ENCODE data around the gene ABCF2. TPM values are rescaled to one million over a fixed set of nuclear protein-coding genes. Genes with fewer than 3 reads are reported as not detected.

The ABCF2 gene
- total and polyA plus RNA-seq, 4 donors, result 6.3 to 15.6 (median 10.5) TPM

DNA sequence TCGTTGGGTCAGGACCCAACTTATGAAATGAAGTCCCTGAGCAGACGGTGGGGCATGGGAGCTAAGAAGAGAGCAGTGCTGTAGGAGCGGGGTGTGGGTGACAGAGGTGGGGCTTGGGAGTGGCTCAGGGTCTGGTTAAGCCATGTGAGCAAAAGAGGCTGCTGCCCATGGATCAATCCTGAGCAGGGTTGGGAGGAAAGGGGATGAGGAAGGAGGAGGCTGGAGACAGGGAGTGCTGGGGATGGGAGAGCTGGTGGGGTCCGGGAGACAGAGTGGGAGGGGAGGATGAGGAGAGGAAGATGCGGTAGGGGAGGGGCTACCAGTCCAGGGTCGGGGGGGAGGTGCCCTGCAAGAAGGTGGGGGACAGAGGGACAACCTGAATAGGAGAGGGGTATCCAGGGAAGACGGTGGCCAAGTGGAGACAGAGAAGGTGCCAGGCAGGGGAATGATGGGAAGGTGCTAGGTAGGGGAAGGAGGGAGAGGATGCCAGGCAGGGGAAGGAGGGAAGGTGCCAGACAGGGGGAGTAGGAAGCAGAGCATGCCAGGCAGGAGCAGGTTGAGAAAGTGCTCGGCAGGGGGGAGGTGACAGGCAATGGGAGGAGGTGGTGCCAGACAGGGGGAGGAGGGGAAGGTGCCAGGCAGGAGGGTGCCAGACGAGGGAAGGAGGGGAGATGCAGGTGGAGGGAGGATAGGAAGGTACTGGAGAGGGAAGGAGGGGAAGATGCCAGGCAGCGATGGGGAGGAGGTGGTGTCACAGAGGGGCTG lies 49.0 kb upstream of the ABCF2 start:
- H3K27me3 ChIP-seq (ENCODE audit: control insufficient read depth in 4 of 4, insufficient read depth in 4 of 4, low read length in 3 of 4), result peaks cover 0 to 4% (median 0%) of the 10 kb centered on the region in 4 donors
- TF ChIP-seq FOXA1 (IDR thresholded peaks at IDR 0.05) (no peak), JUND (IDR thresholded peaks at IDR 0.05) (no peak), SP1 (IDR thresholded peaks at IDR 0.05) (no peak), NR2F2 (IDR thresholded peaks at IDR 0.05) (no peak), YY1 (IDR thresholded peaks at IDR 0.05) (no peak), RXRA (IDR thresholded peaks at IDR 0.05) (no peak), TAF1 (conservative IDR thresholded peaks at IDR 0.05) (no peak), HNF4G (IDR thresholded peaks at IDR 0.05) (no peak), GABPA (IDR thresholded peaks at IDR 0.05 in 1 of 2, conservative IDR thresholded peaks at IDR 0.05 in 1 of 2) (no peak), HNF4A (conservative IDR thresholded peaks at IDR 0.05) (no peak), FOXA2 (IDR thresholded peaks at IDR 0.05) (no peak), EGR1 (IDR thresholded peaks at IDR 0.05; ENCODE audit: low read depth in 2 of 2) (no peak)
- TF ChIP-seq, protein P1, sequence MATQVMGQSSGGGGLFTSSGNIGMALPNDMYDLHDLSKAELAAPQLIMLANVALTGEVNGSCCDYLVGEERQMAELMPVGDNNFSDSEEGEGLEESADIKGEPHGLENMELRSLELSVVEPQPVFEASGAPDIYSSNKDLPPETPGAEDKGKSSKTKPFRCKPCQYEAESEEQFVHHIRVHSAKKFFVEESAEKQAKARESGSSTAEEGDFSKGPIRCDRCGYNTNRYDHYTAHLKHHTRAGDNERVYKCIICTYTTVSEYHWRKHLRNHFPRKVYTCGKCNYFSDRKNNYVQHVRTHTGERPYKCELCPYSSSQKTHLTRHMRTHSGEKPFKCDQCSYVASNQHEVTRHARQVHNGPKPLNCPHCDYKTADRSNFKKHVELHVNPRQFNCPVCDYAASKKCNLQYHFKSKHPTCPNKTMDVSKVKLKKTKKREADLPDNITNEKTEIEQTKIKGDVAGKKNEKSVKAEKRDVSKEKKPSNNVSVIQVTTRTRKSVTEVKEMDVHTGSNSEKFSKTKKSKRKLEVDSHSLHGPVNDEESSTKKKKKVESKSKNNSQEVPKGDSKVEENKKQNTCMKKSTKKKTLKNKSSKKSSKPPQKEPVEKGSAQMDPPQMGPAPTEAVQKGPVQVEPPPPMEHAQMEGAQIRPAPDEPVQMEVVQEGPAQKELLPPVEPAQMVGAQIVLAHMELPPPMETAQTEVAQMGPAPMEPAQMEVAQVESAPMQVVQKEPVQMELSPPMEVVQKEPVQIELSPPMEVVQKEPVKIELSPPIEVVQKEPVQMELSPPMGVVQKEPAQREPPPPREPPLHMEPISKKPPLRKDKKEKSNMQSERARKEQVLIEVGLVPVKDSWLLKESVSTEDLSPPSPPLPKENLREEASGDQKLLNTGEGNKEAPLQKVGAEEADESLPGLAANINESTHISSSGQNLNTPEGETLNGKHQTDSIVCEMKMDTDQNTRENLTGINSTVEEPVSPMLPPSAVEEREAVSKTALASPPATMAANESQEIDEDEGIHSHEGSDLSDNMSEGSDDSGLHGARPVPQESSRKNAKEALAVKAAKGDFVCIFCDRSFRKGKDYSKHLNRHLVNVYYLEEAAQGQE (IDR thresholded peaks at IDR 0.05), result no peak
- TF ChIP-seq, protein P2, sequence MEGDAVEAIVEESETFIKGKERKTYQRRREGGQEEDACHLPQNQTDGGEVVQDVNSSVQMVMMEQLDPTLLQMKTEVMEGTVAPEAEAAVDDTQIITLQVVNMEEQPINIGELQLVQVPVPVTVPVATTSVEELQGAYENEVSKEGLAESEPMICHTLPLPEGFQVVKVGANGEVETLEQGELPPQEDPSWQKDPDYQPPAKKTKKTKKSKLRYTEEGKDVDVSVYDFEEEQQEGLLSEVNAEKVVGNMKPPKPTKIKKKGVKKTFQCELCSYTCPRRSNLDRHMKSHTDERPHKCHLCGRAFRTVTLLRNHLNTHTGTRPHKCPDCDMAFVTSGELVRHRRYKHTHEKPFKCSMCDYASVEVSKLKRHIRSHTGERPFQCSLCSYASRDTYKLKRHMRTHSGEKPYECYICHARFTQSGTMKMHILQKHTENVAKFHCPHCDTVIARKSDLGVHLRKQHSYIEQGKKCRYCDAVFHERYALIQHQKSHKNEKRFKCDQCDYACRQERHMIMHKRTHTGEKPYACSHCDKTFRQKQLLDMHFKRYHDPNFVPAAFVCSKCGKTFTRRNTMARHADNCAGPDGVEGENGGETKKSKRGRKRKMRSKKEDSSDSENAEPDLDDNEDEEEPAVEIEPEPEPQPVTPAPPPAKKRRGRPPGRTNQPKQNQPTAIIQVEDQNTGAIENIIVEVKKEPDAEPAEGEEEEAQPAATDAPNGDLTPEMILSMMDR (IDR thresholded peaks at IDR 0.05; ENCODE audit: low read depth, low read length, missing input control), result no peak
- TF ChIP-seq, protein P3, sequence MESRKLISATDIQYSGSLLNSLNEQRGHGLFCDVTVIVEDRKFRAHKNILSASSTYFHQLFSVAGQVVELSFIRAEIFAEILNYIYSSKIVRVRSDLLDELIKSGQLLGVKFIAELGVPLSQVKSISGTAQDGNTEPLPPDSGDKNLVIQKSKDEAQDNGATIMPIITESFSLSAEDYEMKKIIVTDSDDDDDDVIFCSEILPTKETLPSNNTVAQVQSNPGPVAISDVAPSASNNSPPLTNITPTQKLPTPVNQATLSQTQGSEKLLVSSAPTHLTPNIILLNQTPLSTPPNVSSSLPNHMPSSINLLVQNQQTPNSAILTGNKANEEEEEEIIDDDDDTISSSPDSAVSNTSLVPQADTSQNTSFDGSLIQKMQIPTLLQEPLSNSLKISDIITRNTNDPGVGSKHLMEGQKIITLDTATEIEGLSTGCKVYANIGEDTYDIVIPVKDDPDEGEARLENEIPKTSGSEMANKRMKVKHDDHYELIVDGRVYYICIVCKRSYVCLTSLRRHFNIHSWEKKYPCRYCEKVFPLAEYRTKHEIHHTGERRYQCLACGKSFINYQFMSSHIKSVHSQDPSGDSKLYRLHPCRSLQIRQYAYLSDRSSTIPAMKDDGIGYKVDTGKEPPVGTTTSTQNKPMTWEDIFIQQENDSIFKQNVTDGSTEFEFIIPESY (IDR thresholded peaks at IDR 0.05), result no peak
- TF ChIP-seq, protein P4, sequence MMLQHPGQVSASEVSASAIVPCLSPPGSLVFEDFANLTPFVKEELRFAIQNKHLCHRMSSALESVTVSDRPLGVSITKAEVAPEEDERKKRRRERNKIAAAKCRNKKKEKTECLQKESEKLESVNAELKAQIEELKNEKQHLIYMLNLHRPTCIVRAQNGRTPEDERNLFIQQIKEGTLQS (IDR thresholded peaks at IDR 0.05), result no peak
- TF ChIP-seq, protein P5, sequence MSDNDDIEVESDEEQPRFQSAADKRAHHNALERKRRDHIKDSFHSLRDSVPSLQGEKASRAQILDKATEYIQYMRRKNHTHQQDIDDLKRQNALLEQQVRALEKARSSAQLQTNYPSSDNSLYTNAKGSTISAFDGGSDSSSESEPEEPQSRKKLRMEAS (IDR thresholded peaks at IDR 0.05), result no peak
- H3K4me1 ChIP-seq (ENCODE audit: control insufficient read depth in 4 of 4, insufficient read depth in 4 of 4, low read length in 3 of 4), result peaks cover 0 to 6% (median 0%) of the 10 kb centered on the region in 4 donors
- DNase-seq (ENCODE audit: low spot score), result no peak
- no peaks in the 10 kb centered on the region for H3K36me3 ChIP-seq (ENCODE audit: control insufficient read depth in 4 of 4, insufficient read depth in 3 of 4, low read depth in 1 of 4, low read length in 3 of 4)
- 32% methylated on average over 10 of the region's 10 CpGs for WGBS
- no peak overlapping the region for H3K27ac ChIP-seq (ENCODE audit: low read depth in 1 of 2, low read length in 2 of 2)
- no peaks in the 10 kb centered on the region for H3K9me3 ChIP-seq (ENCODE audit: control insufficient read depth in 4 of 4, low read length in 3 of 4)
- no peak overlapping the region for H3K4me3 ChIP-seq (ENCODE audit: low read depth in 1 of 3, low read length in 3 of 3)
- no peak overlapping the region for H3K9ac ChIP-seq (ENCODE audit: low read depth in 1 of 2, low read length in 2 of 2)
